Immature natural killer cell (primary cell): Measurements from ENCODE around the gene DCP1A. TPM values are rescaled to one million over a fixed set of nuclear protein-coding genes. Genes with fewer than 3 reads are reported as not detected.

Experiments
- polyA plus RNA-seq, 3 donors: library from polyadenylated mRNA; unstranded; fragments of 300-500 nt; fragmentation: Illumina TruSeq; gene quantifications; one replicate each; pipeline ENCODE4 v1.2.3, GENCODE V29; 2021

Gene DCP1A
- polyA plus RNA-seq, 3 donors from 2014 or later = 36.9 to 80.1 (median 51.8) TPM

Other genes starting within 250 kb of the DCP1A start
- 10 to 100 TPM; 14.2 to 29.2 (median 21.7) TPM for gene RFT1, start 217.1 kb downstream of the DCP1A start, polyA plus RNA-seq
- 10 to 100 TPM; 14.7 to 36.8 (median 26.1) TPM for gene PRKCD, start 186.3 kb downstream of the DCP1A start, polyA plus RNA-seq
- 10 to 100 TPM; 52.6 to 75.2 (median 69.3) TPM for gene TKT, start 91.5 kb downstream of the DCP1A start, polyA plus RNA-seq
- gene CACNA1D, start 147.1 kb upstream of the DCP1A start, polyA plus RNA-seq = not detected